GM12878 (cell line): ENCODE measurements around the gene CCL16. TPM values are rescaled to one million over a fixed set of nuclear protein-coding genes. Genes with fewer than 3 reads are reported as not detected.

Experiments
- ATAC-seq: fragments of 200-7000 bp; cut with Tn5 transposase; 3 replicates; pipeline ENCODE4 v1.9.1; 2020; ENCODE audit warnings: mild to moderate bottlenecking, moderate library complexity
- BruUV-seq: library from RNA; stranded (reverse); fragments of 400-500 nt; replicated peaks from 2 replicates; lab custom pipeline; 2021; lab: Mats Ljungman, UMichigan
- CTCF ChIA-PET: fragments of 300-600 bp; sonication (Branson Sonifier 250); formaldehyde crosslinking; extraction: SDS; loops from one replicate; lab custom pipeline; 2021; ENCODE audit warnings: inconsistent platforms; lab: Yijun Ruan, JAX
- POLR2A ChIA-PET: fragments of 350-600 bp; formaldehyde crosslinking; extraction: SDS; loops from one replicate; lab custom pipeline; 2021; ENCODE audit warnings: inconsistent platforms; lab: Charles Lee
- RAD21 ChIA-PET: fragments of 300-600 bp; sonication (Branson Sonifier 250); formaldehyde crosslinking; loops from one replicate; lab custom pipeline; 2023; ENCODE audit warnings: antibody characterized with exemption; ENCODE audit not compliant: unreplicated experiment; lab: Charles Lee
- SMC1A ChIA-PET: fragments of 300-600 bp; sonication (Branson Sonifier 250); formaldehyde crosslinking; loops from one replicate; lab custom pipeline; 2023; ENCODE audit not compliant: unreplicated experiment, uncharacterized antibody; lab: Charles Lee
- DNase-seq: peaks from one replicate; pipeline ENCODE4 v3.0.0-alpha.2; 2011; ENCODE audit warnings: low read depth, low spot score
- FAIRE-seq: peaks from 3 replicates; lab custom pipeline; 2011; peaks lifted over from hg19 to GRCh38; lab: Jason Lieb, UNC
- H2AFZ ChIP-seq: 2 replicates; pipeline ENCODE4 v1.6.0; 2011; ENCODE audit warnings: low read depth, low read length, control low read depth; ENCODE audit not compliant: control insufficient read depth
- H3K27ac ChIP-seq: 2 replicates; pipeline ENCODE4 v1.5.1; 2011; ENCODE audit warnings: control low read depth; ENCODE audit not compliant: control insufficient read depth, insufficient read depth
- H3K27me3 ChIP-seq, 2 experiments: replicated peaks in 1 of 2; 2 replicates each; pipeline versions ENCODE4 v1.6.0 to v1.6.1; 2011; ENCODE audit warnings: low read length in 1 of 2; ENCODE audit not compliant: control insufficient read depth in 2 of 2, insufficient read depth in 2 of 2
- H3K36me3 ChIP-seq, 2 experiments: 2 replicates each; pipeline ENCODE4 v1.5.1; 2011; ENCODE audit warnings: low read length in 1 of 2; ENCODE audit not compliant: control insufficient read depth in 2 of 2, insufficient read depth in 2 of 2
- H3K4me1 ChIP-seq: 2 replicates; pipeline ENCODE4 v1.6.1; 2011; ENCODE audit warnings: mild to moderate bottlenecking, low read length, moderate library complexity, mixed read lengths; ENCODE audit not compliant: control insufficient read depth, insufficient read depth
- H3K4me2 ChIP-seq: 2 replicates; pipeline ENCODE4 v1.6.0; 2011; ENCODE audit warnings: control low read depth; ENCODE audit not compliant: control insufficient read depth, insufficient read depth
- H3K4me3 ChIP-seq: fragments of 200-600 bp; sonication (generic); 2 replicates; pipeline ENCODE4 v1.5.1; 2016
- H3K79me2 ChIP-seq: 2 replicates; pipeline ENCODE4 v1.6.0; 2011; ENCODE audit warnings: low read length; ENCODE audit not compliant: control insufficient read depth, insufficient read depth
- H3K9ac ChIP-seq: 2 replicates; pipeline ENCODE4 v1.8.0; 2011; ENCODE audit warnings: low read length, control low read depth, mixed read lengths; ENCODE audit not compliant: control insufficient read depth, insufficient read depth
- H3K9me3 ChIP-seq: replicated peaks from 3 replicates; pipeline ENCODE4 v1.5.1; 2011; ENCODE audit warnings: mild to moderate bottlenecking, low read length; ENCODE audit not compliant: control insufficient read depth, insufficient read depth
- H4K20me1 ChIP-seq: 2 replicates; pipeline ENCODE4 v1.6.0; 2011; ENCODE audit not compliant: control insufficient read depth, insufficient read depth
- BCL11A ChIP-seq: IDR thresholded peaks from 2 replicates; pipeline ENCODE4 v1.6.1; 2011; ENCODE audit warnings: low read depth, low read length
- CEBPB ChIP-seq, 2 experiments: fragments of 150-350 bp in 1 of 2; IDR thresholded peaks; 2 replicates each; pipeline ENCODE4 v1.6.1; 2012 to 2014; ENCODE audit warnings: low read depth in 2 of 2, low read length in 2 of 2, borderline replicate concordance in 1 of 2, inconsistent platforms in 1 of 2
- HDAC6 ChIP-seq: fragments of 200-600 bp; sonication (generic); IDR thresholded peaks from one replicate; pipeline ENCODE4 v1.8.0; 2017; ENCODE audit warnings: antibody characterized with exemption; ENCODE audit not compliant: unreplicated experiment
- JUND ChIP-seq: IDR thresholded peaks from 2 replicates; pipeline ENCODE4 v1.6.1; 2012; ENCODE audit warnings: low read depth, mild to moderate bottlenecking, low read length, improper control_type of control experiment, moderate library complexity
- KDM1A ChIP-seq: fragments of 200-600 bp; sonication (generic); IDR thresholded peaks from 2 replicates; pipeline ENCODE4 v1.6.1; 2016; ENCODE audit warnings: borderline replicate concordance
- MEF2A ChIP-seq: IDR thresholded peaks from 2 replicates; pipeline ENCODE4 v1.6.1; 2011; ENCODE audit warnings: low read depth, mild to moderate bottlenecking, low read length, moderate library complexity; ENCODE audit not compliant: insufficient read depth
- NFYA ChIP-seq: IDR thresholded peaks from 2 replicates; pipeline ENCODE4 v1.6.1; 2011; ENCODE audit warnings: low read depth, mild to moderate bottlenecking, low read length, improper control_type of control experiment, borderline replicate concordance
- NRF1 ChIP-seq: conservative IDR thresholded peaks from 2 replicates; pipeline ENCODE4 v1.6.1; 2011; ENCODE audit warnings: mild to moderate bottlenecking, low read depth, low read length, improper control_type of control experiment
- PAX5 ChIP-seq: IDR thresholded peaks from 2 replicates; pipeline ENCODE4 v1.6.1; 2011; ENCODE audit warnings: low read depth, low read length, borderline replicate concordance
- RAD51 ChIP-seq: fragments of 450-650 bp; IDR thresholded peaks from 2 replicates; pipeline ENCODE4 v1.6.1; 2016; ENCODE audit warnings: moderate library complexity, mild to moderate bottlenecking, inconsistent platforms
- RBBP5 ChIP-seq: fragments of 200-600 bp; sonication (generic); conservative IDR thresholded peaks from 2 replicates; pipeline ENCODE4 v1.6.1; 2016
- SIX5 ChIP-seq: IDR thresholded peaks from 2 replicates; pipeline ENCODE4 v1.6.1; 2011; ENCODE audit warnings: mild to moderate bottlenecking, low read depth, low read length, moderate library complexity; ENCODE audit not compliant: severe bottlenecking
- SP1 ChIP-seq: IDR thresholded peaks from one replicate; pipeline ENCODE4 v1.6.1; 2011; ENCODE audit warnings: low read depth, low read length
- SPI1 ChIP-seq: IDR thresholded peaks from 2 replicates; pipeline ENCODE4 v1.6.1; 2011; ENCODE audit warnings: low read depth, mild to moderate bottlenecking, low read length, moderate library complexity, borderline replicate concordance; ENCODE audit not compliant: insufficient read depth
- STAT1 ChIP-seq: fragments of 450-650 bp; conservative IDR thresholded peaks from 2 replicates; pipeline ENCODE4 v1.6.1; 2014; ENCODE audit warnings: antibody characterized with exemption, mild to moderate bottlenecking
- STAT3 ChIP-seq: IDR thresholded peaks from 2 replicates; pipeline ENCODE4 v1.6.1; 2011; ENCODE audit warnings: low read depth, low read length, improper control_type of control experiment
- TCF7 ChIP-seq: IDR thresholded peaks from 2 replicates; pipeline ENCODE4 v1.6.1; 2014; ENCODE audit warnings: antibody characterized with exemption, borderline replicate concordance
- WGBS: methylation state at CpG from one replicate; pipeline ENCODE4 v1.1.6; 2016; ENCODE audit warnings: low lambda C conversion rate; ENCODE audit not compliant: insufficient replicate concordance, insufficient coverage; ENCODE audit errors: missing lambda C conversion rate; 5-methylcytosine and 5-hydroxymethylcytosine counted together
- in situ Hi-C: fragments of 300-500 bp; cut with MboI; formaldehyde crosslinking; loops from 9 replicates; pipeline ENCODE4 v1.14.3; 2018; ENCODE audit warnings: mixed read lengths
- intact Hi-C: fragments of 100-400 bp; cut with micrococcal nuclease; formaldehyde crosslinking; loops from one replicate; pipeline ENCODE4 v1.14.2; 2022; ENCODE audit not compliant: unreplicated experiment
- polyA plus RNA-seq, 11 experiments: library from polyadenylated mRNA; depleted of rRNA in 4 of 11; unstranded in 6 of 11; stranded (reverse) in 5 of 11; fragments of >200 nt; fragmentation: Nextera tagmentation in 4 of 11; fragmentation: Illumina TruSeq in 1 of 11; extraction: Ambion mirVana in 4 of 11; extraction: Trizol in 1 of 11; gene quantifications; 1 replicate in 1 of 11; 2 replicates in 10 of 11; pipeline versions ENCODE4 v1.2.1 to v1.2.3, GENCODE V29; 2011 to 2016; ENCODE audit warnings: inconsistent platforms in 2 of 11, missing spikeins in 2 of 11, low read depth in 1 of 11
- total RNA-seq, 4 experiments: library from RNA; depleted of rRNA in 3 of 4; stranded (reverse); fragments of >200 nt in 3 of 4; fragmentation: Illumina TruSeq in 1 of 4; extraction: Trizol in 1 of 4; gene quantifications; 2 replicates each; pipeline versions ENCODE4 v1.2.1 to v1.2.3, GENCODE V29; 2013 to 2021
- TF ChIP-seq, protein P1 (sequence below): fragments of 450-650 bp; IDR thresholded peaks from 2 replicates; pipeline ENCODE4 v1.6.1; 2017; ENCODE audit warnings: mild to moderate bottlenecking
- TF ChIP-seq, protein P2 (sequence below): IDR thresholded peaks from 2 replicates; pipeline ENCODE4 v1.6.1; 2012; ENCODE audit warnings: mild to moderate bottlenecking, low read depth, low read length

CCL16 gene
- total and polyA plus RNA-seq, 10 of the 15 experiments (the other 5 are each of a cell fraction or from before 2014, with no cell fraction given): not detected

DNA sequence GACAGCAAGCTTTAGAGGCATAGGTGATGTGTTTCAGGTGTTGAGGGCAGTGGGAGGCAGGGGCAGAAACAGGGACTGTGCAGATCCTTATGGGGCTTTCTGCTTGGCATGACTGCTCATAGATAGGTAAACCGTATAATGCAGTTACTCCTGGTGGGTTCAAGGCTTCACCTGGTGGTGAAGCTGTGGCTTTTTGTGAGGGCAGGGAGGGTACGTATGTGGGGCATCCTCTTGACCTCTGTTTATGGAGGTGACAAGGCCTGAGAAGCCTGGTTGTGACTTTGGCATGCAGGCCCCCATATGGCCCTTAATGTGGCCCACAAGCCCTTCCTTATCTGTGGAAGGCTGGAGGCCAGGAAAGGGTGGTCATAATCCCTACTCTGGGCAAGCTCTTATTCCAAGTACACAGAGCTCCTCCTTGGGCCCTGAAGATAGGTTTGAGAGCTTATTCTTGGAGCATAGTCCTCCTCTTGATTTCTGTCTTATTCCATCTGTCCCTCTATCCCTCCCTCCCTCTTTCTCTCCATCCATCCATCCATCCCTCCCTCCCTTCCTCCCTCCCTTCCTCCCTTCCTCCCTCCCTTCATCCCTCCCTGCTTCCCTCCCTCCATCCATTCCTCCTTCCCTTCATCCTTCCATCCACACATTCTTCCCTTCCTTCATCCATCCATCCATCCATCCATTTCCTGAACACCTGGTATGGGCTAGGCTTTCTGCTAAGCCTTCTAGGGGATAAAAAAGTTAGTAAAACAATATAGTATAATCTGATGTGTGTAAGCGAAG lies 1.3 kb upstream of the CCL16 start:
- ChIA-PET SMC1A (interaction anchor here (0.7 to 17.2 kb wide), 12 partner anchors 9 to 167 kb away, joined by 3 to 485 read pairs (median 7); partner anchors contain the start of gene CCL15), CTCF (interaction anchor here (0.6 to 19.0 kb wide), 14 partner anchors 9 to 165 kb away, joined by 3 to 622 read pairs (median 6); partner anchors contain the start of gene CCL23), POLR2A (interaction anchor here (0.7 to 1.0 kb wide), 2 partner anchors 8 to 106 kb away, joined by 3 to 4 read pairs; no protein-coding TSS in a partner anchor), RAD21 (interaction anchor here (0.7 to 17.2 kb wide), 12 partner anchors 9 to 166 kb away, joined by 3 to 342 read pairs (median 4); partner anchors contain the start of gene CCL18)
- Histone ChIP-seq H3K9ac (no peak overlapping the region), H2AFZ (no peak overlapping the region), H3K36me3 (no peaks in the 10 kb centered on the region), H3K4me1 (peaks cover 3% of the 10 kb centered on the region; the same call in 1 of the 2 replicates), H3K4me3 (no peak overlapping the region), H4K20me1 (no peaks in the 10 kb centered on the region), H3K27me3 (no peaks in the 10 kb centered on the region), H3K9me3 (no peaks in the 10 kb centered on the region; the same call in 1 of the 3 replicates), H3K27ac (no peak overlapping the region), H3K4me2 (no peak overlapping the region), H3K79me2 (no peaks in the 10 kb centered on the region)
- BruUV-seq: no TSS peak
- 16% methylated on average over 3 of the region's 3 CpGs for WGBS
- DNase-seq (no peak), FAIRE-seq (no peak), ATAC-seq (no peak)
- no peak for TF ChIP-seq SPI1
- TF ChIP-seq, protein P1, sequence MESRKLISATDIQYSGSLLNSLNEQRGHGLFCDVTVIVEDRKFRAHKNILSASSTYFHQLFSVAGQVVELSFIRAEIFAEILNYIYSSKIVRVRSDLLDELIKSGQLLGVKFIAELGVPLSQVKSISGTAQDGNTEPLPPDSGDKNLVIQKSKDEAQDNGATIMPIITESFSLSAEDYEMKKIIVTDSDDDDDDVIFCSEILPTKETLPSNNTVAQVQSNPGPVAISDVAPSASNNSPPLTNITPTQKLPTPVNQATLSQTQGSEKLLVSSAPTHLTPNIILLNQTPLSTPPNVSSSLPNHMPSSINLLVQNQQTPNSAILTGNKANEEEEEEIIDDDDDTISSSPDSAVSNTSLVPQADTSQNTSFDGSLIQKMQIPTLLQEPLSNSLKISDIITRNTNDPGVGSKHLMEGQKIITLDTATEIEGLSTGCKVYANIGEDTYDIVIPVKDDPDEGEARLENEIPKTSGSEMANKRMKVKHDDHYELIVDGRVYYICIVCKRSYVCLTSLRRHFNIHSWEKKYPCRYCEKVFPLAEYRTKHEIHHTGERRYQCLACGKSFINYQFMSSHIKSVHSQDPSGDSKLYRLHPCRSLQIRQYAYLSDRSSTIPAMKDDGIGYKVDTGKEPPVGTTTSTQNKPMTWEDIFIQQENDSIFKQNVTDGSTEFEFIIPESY: no peak
- TF ChIP-seq CEBPB (IDR thresholded peaks at IDR 0.05; ENCODE audit: borderline replicate concordance in 1 of 2, low read depth in 2 of 2, low read length in 2 of 2): no peak
- no peak for TF ChIP-seq STAT1
- no peak for TF ChIP-seq NFYA
- no peak for TF ChIP-seq BCL11A
- no peak for TF ChIP-seq SP1
- TF ChIP-seq, protein P2, sequence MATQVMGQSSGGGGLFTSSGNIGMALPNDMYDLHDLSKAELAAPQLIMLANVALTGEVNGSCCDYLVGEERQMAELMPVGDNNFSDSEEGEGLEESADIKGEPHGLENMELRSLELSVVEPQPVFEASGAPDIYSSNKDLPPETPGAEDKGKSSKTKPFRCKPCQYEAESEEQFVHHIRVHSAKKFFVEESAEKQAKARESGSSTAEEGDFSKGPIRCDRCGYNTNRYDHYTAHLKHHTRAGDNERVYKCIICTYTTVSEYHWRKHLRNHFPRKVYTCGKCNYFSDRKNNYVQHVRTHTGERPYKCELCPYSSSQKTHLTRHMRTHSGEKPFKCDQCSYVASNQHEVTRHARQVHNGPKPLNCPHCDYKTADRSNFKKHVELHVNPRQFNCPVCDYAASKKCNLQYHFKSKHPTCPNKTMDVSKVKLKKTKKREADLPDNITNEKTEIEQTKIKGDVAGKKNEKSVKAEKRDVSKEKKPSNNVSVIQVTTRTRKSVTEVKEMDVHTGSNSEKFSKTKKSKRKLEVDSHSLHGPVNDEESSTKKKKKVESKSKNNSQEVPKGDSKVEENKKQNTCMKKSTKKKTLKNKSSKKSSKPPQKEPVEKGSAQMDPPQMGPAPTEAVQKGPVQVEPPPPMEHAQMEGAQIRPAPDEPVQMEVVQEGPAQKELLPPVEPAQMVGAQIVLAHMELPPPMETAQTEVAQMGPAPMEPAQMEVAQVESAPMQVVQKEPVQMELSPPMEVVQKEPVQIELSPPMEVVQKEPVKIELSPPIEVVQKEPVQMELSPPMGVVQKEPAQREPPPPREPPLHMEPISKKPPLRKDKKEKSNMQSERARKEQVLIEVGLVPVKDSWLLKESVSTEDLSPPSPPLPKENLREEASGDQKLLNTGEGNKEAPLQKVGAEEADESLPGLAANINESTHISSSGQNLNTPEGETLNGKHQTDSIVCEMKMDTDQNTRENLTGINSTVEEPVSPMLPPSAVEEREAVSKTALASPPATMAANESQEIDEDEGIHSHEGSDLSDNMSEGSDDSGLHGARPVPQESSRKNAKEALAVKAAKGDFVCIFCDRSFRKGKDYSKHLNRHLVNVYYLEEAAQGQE: no peak
- TF ChIP-seq PAX5: no peak
- no peak for TF ChIP-seq JUND
- no peak for TF ChIP-seq TCF7
- TF ChIP-seq MEF2A: no peak
- TF ChIP-seq STAT3: no peak
- TF ChIP-seq NRF1: no peak
- TF ChIP-seq RBBP5: no peak
- TF ChIP-seq KDM1A: no peak
- no peak for TF ChIP-seq HDAC6
- no peak for TF ChIP-seq RAD51
- no peak for TF ChIP-seq SIX5
- in situ Hi-C loops: no loop called here
- intact Hi-C loops: no loop called here
